Activated CD8-positive, alpha-beta T cell treated with anti-CD3 and anti-CD28 coated beads for 36 hours (primary cell): Measurements from ENCODE around the gene TMUB1. TPM values are rescaled to one million over a fixed set of nuclear protein-coding genes. Genes with fewer than 3 reads are reported as not detected.

Experiments
- ATAC-seq: fragments of 200-7000 bp; cut with Tn5 transposase; one replicate; pipeline ENCODE4 v1.10.0; 2021; ENCODE audit warnings: mild to moderate bottlenecking, moderate library complexity
- CTCF ChIA-PET: fragments of 350-600 bp; sonication (Branson Sonifier 250); formaldehyde crosslinking; loops from one replicate; lab custom pipeline; 2021; ENCODE audit warnings: antibody characterized with exemption; lab: Charles Lee
- POLR2A ChIA-PET: fragments of 350-600 bp; sonication (Branson Sonifier 250); formaldehyde crosslinking; loops from one replicate; lab custom pipeline; 2021; ENCODE audit warnings: antibody characterized with exemption; lab: Charles Lee
- DNase-seq: peaks from one replicate; pipeline ENCODE4 v3.0.0-alpha.2; 2020
- H3K27ac Mint-ChIP-seq: one replicate; pipeline ENCODE4 v1.8.0; 2021; ENCODE audit warnings: mild to moderate bottlenecking, mixed read lengths
- H3K27me3 Mint-ChIP-seq: one replicate; pipeline ENCODE4 v1.8.0; 2021; ENCODE audit warnings: mixed read lengths
- H3K36me3 Mint-ChIP-seq: one replicate; pipeline ENCODE4 v1.8.0; 2021; ENCODE audit warnings: low read depth, mixed read lengths
- H3K4me1 Mint-ChIP-seq: one replicate; pipeline ENCODE4 v1.8.0; 2021; ENCODE audit warnings: low read depth, mixed read lengths
- H3K4me3 Mint-ChIP-seq: one replicate; pipeline ENCODE4 v1.8.0; 2021; ENCODE audit warnings: mild to moderate bottlenecking, moderate library complexity, mixed read lengths
- H3K9me3 Mint-ChIP-seq: one replicate; pipeline ENCODE4 v1.8.0; 2021; ENCODE audit warnings: mixed read lengths
- CTCF ChIP-seq: fragments of 200-600 bp; IDR thresholded peaks from one replicate; pipeline ENCODE4 v1.8.0; 2022; ENCODE audit warnings: antibody characterized with exemption, mild to moderate bottlenecking
- intact Hi-C: fragments of 100-400 bp; cut with micrococcal nuclease; formaldehyde crosslinking; loops from one replicate; pipeline ENCODE4 v1.10.0; 2022
- total RNA-seq, 2 experiments: library from RNA; stranded (reverse); gene quantifications; one replicate each; pipeline ENCODE4 v1.2.3, GENCODE V29; 2021

The TMUB1 gene
- total RNA-seq, 2 experiments from 2014 or later, result 59.7 to 64.2 TPM

- no peak for DNase-seq
- Mint-ChIP-seq H3K4me3 (no peak overlapping the region), H3K27me3 (no peaks in the 10 kb centered on the region), H3K9me3 (no peaks in the 10 kb centered on the region), H3K4me1 (no peaks in the 10 kb centered on the region), H3K27ac (no peak overlapping the region), H3K36me3 (no peaks in the 10 kb centered on the region)
- TF ChIP-seq CTCF, result no peak
- POLR2A ChIA-PET, result no interaction called here
- ATAC-seq, result no peak
- intact Hi-C loops, result no loop called here
- CTCF ChIA-PET, result interaction anchor here (0.9 to 1.5 kb wide), 3 partner anchors 8 to 206 kb away, joined by 3 to 5 read pairs (median 4); no protein-coding TSS in a partner anchor
These were observed 20.7 kb upstream of the TMUB1 start for GRCh38 chr7:151103973-151104372.

- ATAC-seq, result no peak
- no peak for DNase-seq
- Mint-ChIP-seq H3K4me3 (no peak overlapping the region), H3K9me3 (no peaks in the 10 kb centered on the region), H3K36me3 (no peaks in the 10 kb centered on the region), H3K4me1 (no peaks in the 10 kb centered on the region), H3K27ac (no peak overlapping the region), H3K27me3 (no peaks in the 10 kb centered on the region)
- no peak for TF ChIP-seq CTCF
- CTCF ChIA-PET, result interaction anchor here (0.9 to 1.5 kb wide), 4 partner anchors 9 to 205 kb away, joined by 3 to 5 read pairs (median 4); no protein-coding TSS in a partner anchor
- POLR2A ChIA-PET, result interaction anchor here (1.1 kb wide), 1 partner anchor 11 kb away, joined by 3 read pairs; no protein-coding TSS in a partner anchor
- intact Hi-C loops, result no loop called here
These were observed 19.7 kb upstream of the TMUB1 start for GRCh38 chr7:151102991-151103390.

GRCh38 chr7:151101621-151102396 is 18.5 kb upstream of the TMUB1 start:
- H3K4me3 Mint-ChIP-seq, result no peak overlapping the region
- intact Hi-C loops, result no loop called here
- no peaks in the 10 kb centered on the region for H3K4me1 Mint-ChIP-seq
- ChIA-PET CTCF (interaction anchor here (1.1 kb wide), 1 partner anchor 9 kb away, joined by 5 read pairs; no protein-coding TSS in a partner anchor), POLR2A (no interaction called here)
- no peaks in the 10 kb centered on the region for H3K36me3 Mint-ChIP-seq
- ATAC-seq (no peak), DNase-seq (no peak)
- no peak overlapping the region for H3K27ac Mint-ChIP-seq
- no peaks in the 10 kb centered on the region for H3K27me3 Mint-ChIP-seq
- H3K9me3 Mint-ChIP-seq, result no peaks in the 10 kb centered on the region
- TF ChIP-seq CTCF, result no peak

- CTCF ChIA-PET, result interaction anchor here (1.2 to 1.5 kb wide), 2 partner anchors 10 to 23 kb away, joined by 3 to 5 read pairs; no protein-coding TSS in a partner anchor
- no peak overlapping the region for H3K27ac Mint-ChIP-seq
- DNase-seq, result no peak
- H3K36me3 Mint-ChIP-seq, result no peaks in the 10 kb centered on the region
- no peaks in the 10 kb centered on the region for H3K9me3 Mint-ChIP-seq
- no peaks in the 10 kb centered on the region for H3K27me3 Mint-ChIP-seq
- H3K4me1 Mint-ChIP-seq, result no peaks in the 10 kb centered on the region
- no peak overlapping the region for H3K4me3 Mint-ChIP-seq
- no peak for ATAC-seq
- POLR2A ChIA-PET, result no interaction called here
- intact Hi-C loops, result no loop called here
- TF ChIP-seq CTCF, result no peak
These were observed 17.6 kb upstream of the TMUB1 start for GRCh38 chr7:151100921-151101320.
